ENCODE results near the gene FYCO1. TPM values are rescaled to one million over a fixed set of nuclear protein-coding genes. Genes with fewer than 3 reads are reported as not detected.
A peak's percentile ranks its signal among the peaks of the same experiment; 100 is the strongest.

Gene FYCO1
- total RNA-seq, 1 donor from 2014 or later: 56.2 TPM

DNA sequence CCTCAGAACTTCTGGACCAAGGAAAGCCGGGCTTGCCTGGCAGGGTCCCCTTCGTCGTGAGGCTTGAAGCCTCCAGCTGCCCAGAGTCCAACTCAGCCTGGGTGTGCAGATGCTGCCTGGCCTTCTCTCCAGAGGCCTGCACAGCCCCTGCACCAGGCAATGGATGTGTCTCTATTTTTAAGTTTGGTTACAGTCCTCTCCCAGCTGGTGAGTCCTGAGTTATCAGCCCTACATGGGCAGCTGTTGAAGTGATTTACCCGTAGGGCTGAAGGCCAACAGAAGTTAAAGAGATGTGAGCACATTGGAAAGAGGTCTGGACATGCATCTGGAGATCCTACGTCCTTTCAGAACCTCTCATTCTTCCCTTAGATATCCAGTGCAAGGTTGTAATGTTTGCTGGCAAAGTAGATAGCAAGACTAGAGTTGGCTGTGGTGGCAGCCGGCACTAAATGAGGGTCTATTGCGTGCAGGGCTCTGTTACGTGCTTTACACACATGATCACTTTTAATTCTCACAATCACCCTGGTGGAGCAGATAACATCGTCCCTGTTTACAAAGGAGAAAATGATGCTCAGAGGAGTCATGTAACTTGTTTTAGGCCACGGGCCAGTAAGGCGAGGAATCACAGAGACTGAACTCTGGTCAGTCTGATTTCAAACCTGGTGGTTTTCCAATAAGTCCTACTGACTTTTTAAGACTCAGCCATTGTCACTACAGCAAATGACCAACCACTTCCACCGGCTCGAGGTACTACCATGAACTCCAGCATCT, 9.9 kb downstream of the FYCO1 start:
- intact Hi-C loops (cut with DNase I): loop anchor here (2.0 to 10.0 kb wide), 2 partner anchors 13 to 321 kb away; no protein-coding TSS in a partner anchor

DNA sequence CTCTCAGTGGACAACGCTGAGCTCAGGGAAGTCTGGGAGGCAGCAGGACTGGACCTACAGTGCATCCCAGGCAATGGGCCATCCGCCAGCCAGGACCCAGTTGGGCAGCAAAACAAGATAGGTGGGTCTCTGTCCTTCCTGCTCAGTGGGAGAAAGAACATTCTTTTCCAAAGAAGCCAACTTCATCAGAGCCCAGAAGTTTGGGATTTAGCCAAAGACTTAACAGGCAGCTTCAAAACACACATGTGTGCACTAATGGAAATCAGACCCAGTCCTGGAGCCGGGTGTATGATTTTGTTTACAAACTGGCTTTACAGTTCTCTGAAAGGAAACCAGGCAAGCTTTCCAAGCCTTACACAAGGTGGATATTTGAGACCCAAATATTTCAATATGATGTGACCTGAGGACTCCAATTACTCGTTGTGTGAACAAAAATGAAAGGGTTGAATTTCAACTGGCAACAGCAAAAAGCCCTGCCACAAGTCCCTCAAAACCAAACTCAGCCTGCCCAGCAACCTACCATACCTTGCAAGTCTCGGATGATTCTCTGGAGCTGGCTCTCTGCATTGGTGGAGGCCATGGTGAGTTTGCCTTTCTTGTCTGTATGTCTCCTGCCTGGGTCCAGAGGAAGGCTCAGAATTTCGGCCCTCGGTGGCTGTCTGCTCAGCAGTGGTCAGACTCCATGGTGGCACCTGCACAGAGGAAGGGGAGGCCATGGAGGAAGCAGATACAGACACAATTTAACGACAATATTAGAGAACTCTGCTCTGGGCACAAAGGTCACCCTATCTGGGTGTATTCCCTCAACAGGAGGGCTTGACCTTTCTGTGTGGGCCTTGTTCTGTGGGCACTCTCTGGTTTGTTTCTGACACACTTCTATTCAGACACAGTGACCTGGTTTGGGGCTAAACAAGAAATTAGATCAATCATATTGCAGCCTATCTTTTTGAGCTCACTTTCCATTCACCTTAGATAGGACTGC, 11.0 kb downstream of the FYCO1 start:
- TF ChIP-seq, protein P1, sequence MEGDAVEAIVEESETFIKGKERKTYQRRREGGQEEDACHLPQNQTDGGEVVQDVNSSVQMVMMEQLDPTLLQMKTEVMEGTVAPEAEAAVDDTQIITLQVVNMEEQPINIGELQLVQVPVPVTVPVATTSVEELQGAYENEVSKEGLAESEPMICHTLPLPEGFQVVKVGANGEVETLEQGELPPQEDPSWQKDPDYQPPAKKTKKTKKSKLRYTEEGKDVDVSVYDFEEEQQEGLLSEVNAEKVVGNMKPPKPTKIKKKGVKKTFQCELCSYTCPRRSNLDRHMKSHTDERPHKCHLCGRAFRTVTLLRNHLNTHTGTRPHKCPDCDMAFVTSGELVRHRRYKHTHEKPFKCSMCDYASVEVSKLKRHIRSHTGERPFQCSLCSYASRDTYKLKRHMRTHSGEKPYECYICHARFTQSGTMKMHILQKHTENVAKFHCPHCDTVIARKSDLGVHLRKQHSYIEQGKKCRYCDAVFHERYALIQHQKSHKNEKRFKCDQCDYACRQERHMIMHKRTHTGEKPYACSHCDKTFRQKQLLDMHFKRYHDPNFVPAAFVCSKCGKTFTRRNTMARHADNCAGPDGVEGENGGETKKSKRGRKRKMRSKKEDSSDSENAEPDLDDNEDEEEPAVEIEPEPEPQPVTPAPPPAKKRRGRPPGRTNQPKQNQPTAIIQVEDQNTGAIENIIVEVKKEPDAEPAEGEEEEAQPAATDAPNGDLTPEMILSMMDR (IDR thresholded peaks at IDR 0.05): no peak
- DNase-seq (ENCODE audit: low spot score in 2 of 2): no peak
- Histone ChIP-seq H3K27ac (peak overlapping the region; percentile 94 to 99), H3K27me3 (no peaks in the 10 kb centered on the region), H3K4me3 (no peak overlapping the region), H3K36me3 (peaks cover 41 to 48% of the 10 kb centered on the region in 2 donors), H3K4me1 (peaks cover 48 to 71% of the 10 kb centered on the region in 2 donors), H3K9me3 (no peaks in the 10 kb centered on the region)
- intact Hi-C loops (cut with DNase I): loop anchor here (10.0 kb wide), 1 partner anchor 320 kb away; no protein-coding TSS in a partner anchor

More for the DNA sequence above, 9.9 kb downstream of the FYCO1 start:
- Histone ChIP-seq H3K4me3 (no peak overlapping the region), H3K36me3 (peaks cover 32 to 37% of the 10 kb centered on the region in 2 donors), H3K27ac (peak overlapping the region; percentile 94 to 99), H3K27me3 (no peaks in the 10 kb centered on the region), H3K4me1 (peaks cover 50 to 81% of the 10 kb centered on the region in 2 donors), H3K9me3 (no peaks in the 10 kb centered on the region)
- no peak for DNase-seq (ENCODE audit: low spot score in 2 of 2)
- TF ChIP-seq, protein P1 (IDR thresholded peaks at IDR 0.05): no peak

DNA sequence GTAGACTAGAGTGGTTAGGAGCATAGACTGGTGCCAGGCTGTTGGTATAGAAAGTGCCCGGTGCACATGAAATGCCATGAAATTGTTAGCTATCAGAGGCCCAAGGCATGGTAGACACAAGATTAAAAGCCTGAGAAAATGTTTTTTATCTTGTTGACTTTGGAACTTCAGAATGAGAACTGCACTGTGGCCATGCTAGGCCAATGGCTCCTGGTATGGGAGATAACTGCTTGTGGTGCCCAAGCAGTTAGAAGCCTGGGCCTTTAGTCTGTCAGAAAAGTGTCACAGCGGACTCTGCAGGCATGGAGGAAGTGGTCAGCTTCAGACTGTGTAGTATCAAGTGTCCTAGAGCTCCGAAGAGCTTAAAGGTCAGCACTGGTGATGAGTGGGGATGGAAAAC, 11.9 kb downstream of the FYCO1 start:
- TF ChIP-seq, protein P1 (IDR thresholded peaks at IDR 0.05): no peak
- H3K27me3 ChIP-seq: no peaks in the 10 kb centered on the region
- intact Hi-C loops (cut with DNase I): loop anchor here (10.0 kb wide), 1 partner anchor 319 kb away; no protein-coding TSS in a partner anchor
- peaks cover 48 to 55% of the 10 kb centered on the region in 2 donors for H3K36me3 ChIP-seq
- peaks cover 39 to 63% of the 10 kb centered on the region in 2 donors for H3K4me1 ChIP-seq
- no peak for DNase-seq (ENCODE audit: low spot score in 2 of 2)
- H3K27ac ChIP-seq: peak overlapping the region; percentile 94 to 99
- no peak overlapping the region for H3K4me3 ChIP-seq
- H3K9me3 ChIP-seq: no peaks in the 10 kb centered on the region

DNA sequence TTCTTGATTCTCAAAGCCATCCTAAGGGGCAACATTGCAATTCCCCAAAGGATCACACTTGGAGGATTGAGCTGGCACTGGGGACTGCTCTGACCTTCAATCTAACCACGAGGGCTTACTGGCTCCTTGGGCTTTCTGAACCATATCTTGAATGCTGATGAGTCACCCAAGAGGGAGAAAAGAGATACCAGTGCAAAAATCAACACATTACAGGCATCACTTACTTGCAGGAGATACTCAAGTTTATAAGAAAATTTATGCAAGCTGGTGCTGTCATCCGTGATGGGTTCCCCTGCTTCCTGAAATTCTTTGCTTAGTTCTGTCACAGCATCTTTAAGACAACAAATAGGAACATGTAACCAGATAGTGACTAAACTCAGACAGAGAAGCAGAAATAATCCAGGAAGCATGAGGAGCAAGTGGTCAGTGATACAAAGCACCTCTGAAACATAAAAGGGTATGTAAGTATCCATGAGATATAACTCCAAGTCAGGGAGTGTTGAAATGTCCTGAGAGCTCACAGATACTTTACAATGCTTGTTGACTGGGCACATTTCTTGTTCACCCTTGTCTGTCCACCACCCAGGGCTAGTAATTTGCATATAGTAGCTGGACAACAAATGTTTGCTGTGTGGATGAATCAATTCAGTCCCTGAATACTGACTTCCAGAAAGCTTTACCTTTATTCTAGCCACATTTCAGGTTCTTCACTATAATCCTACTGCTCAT, 14.1 kb downstream of the FYCO1 start:
- intact Hi-C loops (cut with DNase I): loop anchor here (10.0 kb wide), 1 partner anchor 317 kb away; no protein-coding TSS in a partner anchor
- TF ChIP-seq, protein P1 (IDR thresholded peaks at IDR 0.05): no peak
- H3K4me3 ChIP-seq: no peak overlapping the region
- H3K36me3 ChIP-seq: peaks cover 60 to 74% of the 10 kb centered on the region in 2 donors
- H3K27me3 ChIP-seq: no peaks in the 10 kb centered on the region
- DNase-seq (ENCODE audit: low spot score in 2 of 2): no peak
- peak overlapping the region; percentile 17 to 94 for H3K27ac ChIP-seq
- H3K9me3 ChIP-seq: no peaks in the 10 kb centered on the region
- peaks cover 18 to 40% of the 10 kb centered on the region in 2 donors for H3K4me1 ChIP-seq

DNA sequence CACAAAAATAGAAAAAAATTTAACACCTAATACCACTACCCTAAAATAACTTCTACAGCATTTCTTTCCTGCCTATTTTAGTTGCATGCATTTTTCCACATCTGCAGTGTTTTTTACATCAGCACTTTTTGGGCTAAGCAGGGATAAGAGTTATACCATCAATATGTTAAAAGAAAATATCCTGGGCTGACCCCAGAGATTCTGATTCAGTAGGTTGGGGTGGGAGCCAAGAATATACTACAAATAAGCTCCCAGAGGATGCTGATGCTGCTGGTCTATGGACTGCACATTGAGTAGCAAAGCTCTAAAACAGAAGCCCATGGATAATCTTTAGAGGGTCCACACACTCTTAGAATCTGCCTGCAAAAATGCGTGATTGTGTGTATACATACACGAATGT, 14.8 kb downstream of the FYCO1 start:
- DNase-seq (ENCODE audit: low spot score in 2 of 2): no peak
- H3K27ac ChIP-seq: peak overlapping the region in 1 of 2 donors; percentile 19
- H3K4me3 ChIP-seq: no peak overlapping the region
- H3K4me1 ChIP-seq: peaks cover 17 to 34% of the 10 kb centered on the region in 2 donors
- TF ChIP-seq, protein P1 (IDR thresholded peaks at IDR 0.05): no peak
- no peaks in the 10 kb centered on the region for H3K27me3 ChIP-seq
- H3K36me3 ChIP-seq: peaks cover 63 to 81% of the 10 kb centered on the region in 2 donors
- intact Hi-C loops (cut with DNase I): loop anchor here (10.0 kb wide), 1 partner anchor 316 kb away; no protein-coding TSS in a partner anchor
- H3K9me3 ChIP-seq: no peaks in the 10 kb centered on the region
